Keratinocyte (primary cell): ENCODE results near the gene MAML2.

ENCODE experiments used
- EZH2 ChIP-seq: IDR thresholded peaks from one replicate; pipeline ENCODE4 v1.6.1; 2012; ENCODE audit warnings: inconsistent platforms, mild to moderate bottlenecking, low read length, moderate library complexity
- TF ChIP-seq, protein P1 (sequence below), 3 experiments: IDR thresholded peaks in 1 of 3; conservative IDR thresholded peaks in 1 of 3; optimal IDR thresholded peaks in 1 of 3; 2 replicates in 2 of 3; 3 replicates in 1 of 3; pipeline versions ENCODE3 to v1.5.1; 2011; ENCODE audit warnings: low read length in 3 of 3, mild to moderate bottlenecking in 3 of 3, moderate library complexity in 2 of 3, control low read depth in 1 of 3, inconsistent platforms in 1 of 3; ENCODE audit not compliant: insufficient read depth in 2 of 3; ENCODE audit errors: extremely low read depth in 1 of 3

DNA sequence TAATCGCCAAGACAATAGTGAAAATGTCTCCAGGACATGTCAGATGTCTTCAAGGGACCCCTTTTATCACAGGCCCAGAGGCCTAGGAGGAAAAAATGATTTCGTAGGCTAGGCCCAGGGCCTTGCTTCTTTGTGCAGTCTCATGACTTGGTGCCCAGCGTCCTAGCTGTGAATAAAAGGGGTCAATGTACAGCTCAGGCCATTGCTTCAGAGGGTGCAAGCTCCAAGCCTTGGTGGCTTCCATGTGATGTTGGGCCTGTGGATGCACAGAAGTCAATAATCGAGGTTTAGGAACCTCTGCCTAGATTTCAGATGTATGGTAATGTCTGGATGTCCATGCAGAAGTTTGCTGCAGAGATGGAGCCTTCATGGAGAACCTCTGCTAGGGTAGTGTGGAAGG, 398.4 kb downstream of the MAML2 start:
- TF ChIP-seq, protein P1, sequence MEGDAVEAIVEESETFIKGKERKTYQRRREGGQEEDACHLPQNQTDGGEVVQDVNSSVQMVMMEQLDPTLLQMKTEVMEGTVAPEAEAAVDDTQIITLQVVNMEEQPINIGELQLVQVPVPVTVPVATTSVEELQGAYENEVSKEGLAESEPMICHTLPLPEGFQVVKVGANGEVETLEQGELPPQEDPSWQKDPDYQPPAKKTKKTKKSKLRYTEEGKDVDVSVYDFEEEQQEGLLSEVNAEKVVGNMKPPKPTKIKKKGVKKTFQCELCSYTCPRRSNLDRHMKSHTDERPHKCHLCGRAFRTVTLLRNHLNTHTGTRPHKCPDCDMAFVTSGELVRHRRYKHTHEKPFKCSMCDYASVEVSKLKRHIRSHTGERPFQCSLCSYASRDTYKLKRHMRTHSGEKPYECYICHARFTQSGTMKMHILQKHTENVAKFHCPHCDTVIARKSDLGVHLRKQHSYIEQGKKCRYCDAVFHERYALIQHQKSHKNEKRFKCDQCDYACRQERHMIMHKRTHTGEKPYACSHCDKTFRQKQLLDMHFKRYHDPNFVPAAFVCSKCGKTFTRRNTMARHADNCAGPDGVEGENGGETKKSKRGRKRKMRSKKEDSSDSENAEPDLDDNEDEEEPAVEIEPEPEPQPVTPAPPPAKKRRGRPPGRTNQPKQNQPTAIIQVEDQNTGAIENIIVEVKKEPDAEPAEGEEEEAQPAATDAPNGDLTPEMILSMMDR (optimal IDR thresholded peaks at IDR 0.05 in 1 of 3, IDR thresholded peaks at IDR 0.05 in 1 of 3, conservative IDR thresholded peaks at IDR 0.05 in 1 of 3; ENCODE audit: extremely low read depth in 1 of 3, insufficient read depth in 2 of 3, low read length in 3 of 3), result no peak
- TF ChIP-seq EZH2, result no peak
